ENCODE measurements around the gene TMEM156.

- TF ChIP-seq NFIC (IDR thresholded peaks at IDR 0.05) (no peak), ZBTB7A (IDR thresholded peaks at IDR 0.05; ENCODE audit: low read depth) (no peak), MAX (IDR thresholded peaks at IDR 0.05) (no peak)
Observed at GRCh38 chr4:38993683-38994082, 38.5 kb downstream of the TMEM156 start.
